ENCODE results near the gene SEMA6C. TPM values are rescaled to one million over a fixed set of nuclear protein-coding genes. Genes with fewer than 3 reads are reported as not detected.

The SEMA6C gene
- total RNA-seq, 1 experiment from 2014 or later, result 2.8 TPM

- Histone ChIP-seq H3K36me3 (ENCODE audit: control insufficient read depth, insufficient read depth, low read length) (no peaks in the 10 kb centered on the region), H3K27me3 (replicated peaks; ENCODE audit: control insufficient read depth, insufficient read depth, low read length) (no peaks in the 10 kb centered on the region), H3K4me3 (ENCODE audit: low read depth, low read length) (no peak overlapping the region), H3K4me1 (no peaks in the 10 kb centered on the region), H3K9me3 (no peaks in the 10 kb centered on the region)
- POLR2A ChIA-PET, result no interaction called here
- DNase-seq, result no peak
- Mint-ChIP-seq H3K9me3 (ENCODE audit: unreplicated experiment) (no peaks in the 10 kb centered on the region), H3K36me3 (ENCODE audit: insufficient read depth, unreplicated experiment) (peaks cover 6% of the 10 kb centered on the region), H3K27ac (ENCODE audit: unreplicated experiment) (no peak overlapping the region), H3K4me3 (ENCODE audit: unreplicated experiment) (no peak overlapping the region), H3K4me1 (ENCODE audit: low read depth, unreplicated experiment) (no peaks in the 10 kb centered on the region), H3K27me3 (ENCODE audit: insufficient read depth, unreplicated experiment) (no peaks in the 10 kb centered on the region)
- TF ChIP-seq CTCF (IDR thresholded peaks at IDR 0.05; ENCODE audit: insufficient read depth in 1 of 2, low read depth in 1 of 2, low read length in 1 of 2, severe bottlenecking in 1 of 2, unreplicated experiment in 1 of 2), result no peak
- intact Hi-C loops (cut with micrococcal nuclease; ENCODE audit: unreplicated experiment), result no loop called here
- CTCF ChIA-PET, result interaction anchor here (0.7 kb wide), 1 partner anchor 14 kb away, joined by 3 read pairs; no protein-coding TSS in a partner anchor
- no TSS peak for BruUV-seq (replicated peaks)
Observed at GRCh38 chr1:151085953-151086559, 60.4 kb downstream of the SEMA6C start.

Other genes with a start within 250 kb of the SEMA6C start
- 45.0 and 46.7 TPM in 2 replicates for gene SETDB1, start 220.3 kb downstream of the SEMA6C start, total RNA-seq (2022)
- 360 and 379 TPM in 2 replicates for gene CERS2, start 171.8 kb downstream of the SEMA6C start, total RNA-seq (2022)
- 30.0 and 42.5 TPM in 2 replicates for gene ANXA9, start 164.3 kb downstream of the SEMA6C start, total RNA-seq (2022)
- gene MINDY1, start 139.7 kb downstream of the SEMA6C start, total RNA-seq (2022), result 15.6 and 16.9 TPM in 2 replicates
- gene PRUNE1, start 138.2 kb downstream of the SEMA6C start, total RNA-seq (2022), result 24.2 and 24.3 TPM in 2 replicates
- gene BNIPL, start 110.0 kb downstream of the SEMA6C start, total RNA-seq (2022), result 1.9 and 2.3 TPM in 2 replicates
- 4.8 and 6.7 TPM in 2 replicates for gene C1orf56, start 98.9 kb downstream of the SEMA6C start, total RNA-seq (2022)
- 58.7 and 59.4 TPM in 2 replicates for gene CDC42SE1, start 87.0 kb downstream of the SEMA6C start, total RNA-seq (2022)
- 0.95 and 1.2 TPM in 2 replicates for gene MLLT11, start 86.2 kb downstream of the SEMA6C start, total RNA-seq (2022)
- 2.0 and 2.6 TPM in 2 replicates for gene GABPB2, start 75.9 kb downstream of the SEMA6C start, total RNA-seq (2022)
- gene TNFAIP8L2, start 10.0 kb upstream of the SEMA6C start, total RNA-seq (2022), result not detected in 2 replicates
- 4.0 and 5.0 TPM in 2 replicates for gene LYSMD1, start 19.3 kb upstream of the SEMA6C start, total RNA-seq (2022)
- 52.1 and 53.6 TPM in 2 replicates for gene SCNM1, start 19.5 kb upstream of the SEMA6C start, total RNA-seq (2022)
- gene TMOD4, start 29.4 kb upstream of the SEMA6C start, total RNA-seq (2022), result 0.84 and 1.3 TPM in 2 replicates
- 80.1 and 86.0 TPM in 2 replicates for gene VPS72, start 43.6 kb upstream of the SEMA6C start, total RNA-seq (2022)
- gene PIP5K1A, start 51.9 kb upstream of the SEMA6C start, total RNA-seq (2022), result 88.6 and 95.1 TPM in 2 replicates
- 250 and 253 TPM in 2 replicates for gene PSMD4, start 108.1 kb upstream of the SEMA6C start, total RNA-seq (2022)
- 23.9 and 30.2 TPM in 2 replicates for gene ZNF687, start 135.7 kb upstream of the SEMA6C start, total RNA-seq (2022)
- 49.7 and 52.7 TPM in 2 replicates for gene PI4KB, start 180.8 kb upstream of the SEMA6C start, total RNA-seq (2022)
- gene RFX5, start 200.6 kb upstream of the SEMA6C start, total RNA-seq (2022), result 23.3 and 25.0 TPM in 2 replicates
- 18.5 and 18.7 TPM in 2 replicates for gene SELENBP1, start 226.1 kb upstream of the SEMA6C start, total RNA-seq (2022)